GM12874 (cell line): ENCODE data around the gene ZNF385D.

Source experiments
- TF ChIP-seq, protein P1 (sequence below): IDR thresholded peaks from 2 replicates; pipeline ENCODE4 v1.5.1; 2011; ENCODE audit warnings: low read depth, mild to moderate bottlenecking, control low read depth, low read length, moderate library complexity; ENCODE audit not compliant: insufficient read depth

Gene ZNF385D, protein sequence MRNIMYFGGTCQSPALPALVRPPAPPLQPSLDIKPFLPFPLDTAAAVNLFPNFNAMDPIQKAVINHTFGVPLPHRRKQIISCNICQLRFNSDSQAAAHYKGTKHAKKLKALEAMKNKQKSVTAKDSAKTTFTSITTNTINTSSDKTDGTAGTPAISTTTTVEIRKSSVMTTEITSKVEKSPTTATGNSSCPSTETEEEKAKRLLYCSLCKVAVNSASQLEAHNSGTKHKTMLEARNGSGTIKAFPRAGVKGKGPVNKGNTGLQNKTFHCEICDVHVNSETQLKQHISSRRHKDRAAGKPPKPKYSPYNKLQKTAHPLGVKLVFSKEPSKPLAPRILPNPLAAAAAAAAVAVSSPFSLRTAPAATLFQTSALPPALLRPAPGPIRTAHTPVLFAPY

DNA sequence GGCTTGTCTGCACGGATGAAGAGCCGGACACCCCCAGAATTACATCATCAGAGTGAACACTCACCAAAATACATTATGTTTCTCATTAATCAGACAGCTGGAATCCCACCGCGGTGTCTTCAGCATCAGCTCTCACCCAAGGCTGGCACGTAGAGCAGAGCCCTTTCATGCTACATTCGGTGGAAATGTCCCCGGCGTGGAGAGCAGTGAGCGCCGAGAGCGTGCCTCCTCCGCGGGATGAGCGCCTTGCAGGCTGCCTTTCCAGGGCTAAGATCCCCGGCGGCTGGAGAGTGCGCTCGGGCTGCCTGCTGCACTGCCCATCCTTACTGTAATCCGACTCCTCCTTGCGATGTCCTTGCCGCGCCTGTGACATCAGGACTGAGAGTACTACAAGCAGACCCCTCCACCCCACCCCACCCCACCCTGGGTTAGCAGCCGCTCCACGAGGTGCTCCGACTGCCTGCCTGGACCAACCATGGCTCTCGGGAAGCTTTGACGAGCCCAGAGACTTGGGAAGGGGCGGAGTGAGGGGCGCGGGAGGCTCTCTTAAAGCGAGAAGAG is at the start of gene ZNF385D:
TSS of gene ZNF385D (minus strand) at position 380 of the 561 bp plus-strand sequence. CDS start at position 86, 294 bp downstream.
- TF ChIP-seq, protein P1, sequence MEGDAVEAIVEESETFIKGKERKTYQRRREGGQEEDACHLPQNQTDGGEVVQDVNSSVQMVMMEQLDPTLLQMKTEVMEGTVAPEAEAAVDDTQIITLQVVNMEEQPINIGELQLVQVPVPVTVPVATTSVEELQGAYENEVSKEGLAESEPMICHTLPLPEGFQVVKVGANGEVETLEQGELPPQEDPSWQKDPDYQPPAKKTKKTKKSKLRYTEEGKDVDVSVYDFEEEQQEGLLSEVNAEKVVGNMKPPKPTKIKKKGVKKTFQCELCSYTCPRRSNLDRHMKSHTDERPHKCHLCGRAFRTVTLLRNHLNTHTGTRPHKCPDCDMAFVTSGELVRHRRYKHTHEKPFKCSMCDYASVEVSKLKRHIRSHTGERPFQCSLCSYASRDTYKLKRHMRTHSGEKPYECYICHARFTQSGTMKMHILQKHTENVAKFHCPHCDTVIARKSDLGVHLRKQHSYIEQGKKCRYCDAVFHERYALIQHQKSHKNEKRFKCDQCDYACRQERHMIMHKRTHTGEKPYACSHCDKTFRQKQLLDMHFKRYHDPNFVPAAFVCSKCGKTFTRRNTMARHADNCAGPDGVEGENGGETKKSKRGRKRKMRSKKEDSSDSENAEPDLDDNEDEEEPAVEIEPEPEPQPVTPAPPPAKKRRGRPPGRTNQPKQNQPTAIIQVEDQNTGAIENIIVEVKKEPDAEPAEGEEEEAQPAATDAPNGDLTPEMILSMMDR: no peak

DNA sequence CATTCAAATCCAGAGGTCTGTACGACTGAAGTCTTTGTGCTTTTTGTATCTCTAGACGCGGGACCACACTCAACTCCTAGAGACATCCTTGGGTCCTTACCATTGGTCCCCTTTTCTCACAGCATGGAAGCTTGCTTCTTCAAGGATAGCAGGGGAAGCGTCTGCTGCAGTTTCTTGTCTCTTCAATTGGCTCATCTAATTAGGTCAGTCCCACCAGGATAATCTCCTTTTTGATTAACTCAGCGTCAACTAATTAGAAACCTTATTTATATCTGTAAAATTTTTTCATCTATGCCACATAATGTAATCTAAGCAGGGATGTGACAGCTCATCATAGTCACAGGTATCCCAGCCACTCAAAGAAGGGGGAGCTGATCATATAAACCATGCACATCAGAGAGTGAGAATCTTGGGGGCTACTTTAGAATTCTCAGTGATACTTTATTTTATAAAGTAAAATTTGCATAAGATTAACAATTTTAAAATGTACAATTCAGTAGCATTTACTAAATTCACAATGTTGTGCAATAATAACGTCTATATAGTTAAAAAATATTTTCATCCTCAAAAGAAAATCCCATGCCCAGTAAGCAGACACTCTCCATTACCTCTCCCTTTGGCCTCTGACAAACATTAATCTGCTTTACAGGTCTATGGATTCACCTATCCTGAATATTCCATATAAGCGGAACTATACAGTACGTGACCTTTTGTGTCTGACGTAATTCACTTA is 47.5 kb upstream of the ZNF385D start:
- TF ChIP-seq, protein P1: no peak

DNA sequence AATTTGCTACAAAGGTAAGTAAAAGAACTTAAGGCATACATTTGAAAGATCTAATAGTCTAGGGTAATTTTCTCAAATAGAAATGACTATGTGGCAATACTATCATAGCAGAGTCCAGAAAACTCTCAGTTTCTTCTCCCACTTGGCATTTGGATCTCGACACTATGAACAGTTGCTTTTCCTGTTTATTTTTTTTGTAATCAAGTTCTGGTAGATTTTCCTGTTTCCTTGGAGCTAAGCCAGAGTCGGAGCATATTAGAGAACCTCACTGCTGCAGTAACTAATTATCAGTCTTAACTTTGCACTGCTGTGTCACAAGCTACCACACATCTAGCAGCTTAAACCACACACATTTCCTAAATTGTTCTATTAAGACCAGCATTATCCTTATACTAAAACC is 44.9 kb upstream of the ZNF385D start:
- TF ChIP-seq, protein P1: no peak

DNA sequence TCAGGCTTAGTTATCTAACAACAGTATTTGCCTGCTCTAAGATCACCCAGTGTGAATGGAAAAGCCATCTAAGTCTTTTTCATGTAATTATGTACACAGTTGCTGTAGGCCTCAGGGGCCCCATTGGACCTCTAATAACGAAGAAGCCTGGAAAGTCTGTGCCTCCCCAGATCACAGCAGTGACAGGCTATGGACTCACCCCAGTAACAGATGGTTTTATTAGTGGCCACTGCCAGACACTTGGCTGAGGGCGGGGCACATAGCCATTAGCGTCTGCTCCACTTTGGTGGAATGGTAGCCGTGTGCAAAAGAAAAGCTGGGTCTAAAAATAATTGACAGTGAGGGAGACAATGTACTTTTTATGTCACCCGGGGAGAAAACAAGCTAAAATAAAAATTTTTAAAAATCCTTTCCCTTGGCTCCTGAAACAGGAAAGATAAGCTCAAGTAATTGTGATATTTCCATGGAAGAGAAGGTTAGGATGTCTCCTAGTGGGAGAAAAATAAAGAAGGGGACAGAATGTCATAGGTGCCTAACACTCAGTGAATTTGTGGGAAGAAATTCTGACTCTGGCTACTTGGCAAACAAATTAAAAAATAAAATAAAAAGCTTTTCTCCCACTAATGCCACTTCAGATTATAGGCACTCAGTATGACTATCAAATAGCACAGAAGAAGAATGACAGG is 44.3 kb upstream of the ZNF385D start:
- TF ChIP-seq, protein P1: no peak

DNA sequence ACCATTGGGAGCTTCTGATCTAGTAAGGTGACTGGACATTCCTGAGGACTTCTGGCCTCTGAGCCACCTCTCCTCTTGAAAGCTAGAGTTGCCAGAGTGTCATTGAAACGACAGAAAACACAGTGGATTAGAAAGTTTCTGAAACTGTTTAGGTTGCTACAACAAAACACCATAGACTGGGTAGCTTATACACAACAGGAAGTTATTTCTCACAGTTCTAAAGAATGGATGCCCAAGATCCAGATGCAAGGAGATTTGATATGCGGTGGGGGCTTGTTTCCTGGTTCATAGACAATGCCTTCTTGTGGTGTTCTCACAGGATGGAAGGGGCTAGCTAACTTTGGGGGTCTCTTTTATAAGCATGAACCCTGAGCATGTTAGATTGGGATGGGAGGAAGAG is 43.3 kb upstream of the ZNF385D start:
- TF ChIP-seq, protein P1: no peak

DNA sequence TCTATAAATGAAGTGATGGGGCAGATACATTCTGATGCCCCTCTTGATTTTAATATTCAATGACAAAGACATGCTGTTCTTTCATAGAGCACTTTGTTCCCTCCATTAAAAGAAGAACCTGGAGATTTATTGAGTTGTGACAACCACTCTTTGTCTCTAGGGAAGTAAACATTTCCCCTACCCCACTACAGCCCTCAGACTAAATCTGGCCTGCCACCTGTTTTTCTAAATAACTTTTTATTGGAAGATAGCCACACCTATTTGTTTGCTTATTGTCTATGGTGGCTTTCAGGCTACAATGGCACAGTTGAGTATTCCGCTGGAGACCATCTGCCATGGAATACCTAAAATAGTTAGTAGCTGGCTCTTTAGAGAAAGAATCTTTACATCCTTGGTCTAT is 41.2 kb upstream of the ZNF385D start:
- TF ChIP-seq, protein P1: no peak

DNA sequence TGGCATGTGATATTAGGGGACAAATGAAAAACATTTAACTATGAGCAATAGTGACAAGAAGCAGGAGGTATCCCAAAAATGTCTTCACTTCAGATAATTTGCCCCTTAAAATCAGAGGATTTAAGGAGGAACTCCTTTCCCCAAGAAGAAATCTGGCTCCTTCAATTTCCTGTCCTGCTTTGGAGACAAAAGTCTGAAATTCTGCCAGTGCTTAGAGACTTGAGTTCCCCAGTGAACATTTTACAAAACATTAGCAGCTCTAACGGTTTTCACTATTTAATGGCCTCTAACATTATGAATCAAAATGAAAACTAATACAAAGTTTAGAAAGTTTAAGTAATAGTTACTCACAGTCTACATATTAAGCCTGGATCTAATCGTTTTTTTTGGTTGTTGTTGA is 40.3 kb upstream of the ZNF385D start:
- TF ChIP-seq, protein P1: no peak
